ENCODE measurements around the gene NEDD4L.

DNA sequence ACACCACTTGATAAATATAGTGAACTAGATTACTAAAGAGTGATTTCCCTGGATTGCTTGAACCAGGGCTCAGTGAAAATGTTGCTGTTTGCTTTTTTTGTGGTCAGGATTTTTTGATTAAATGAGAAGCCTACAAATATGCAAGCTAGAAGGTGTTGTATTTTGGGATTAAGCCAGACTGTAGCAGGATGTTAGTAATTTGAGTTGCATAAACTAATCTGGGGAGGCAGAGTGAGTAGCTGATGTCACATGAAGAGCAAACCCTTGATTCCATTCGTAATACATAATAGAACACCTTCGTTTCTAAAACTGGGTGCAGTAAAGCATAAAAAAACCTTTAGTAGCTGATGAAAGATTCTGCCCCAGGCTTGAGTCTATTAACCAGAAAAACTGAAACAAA, 32.0 kb downstream of the NEDD4L start:
- TF ChIP-seq ZNF274 (IDR thresholded peaks at IDR 0.05; ENCODE audit: low read depth, low read length) (no peak), YY1 (IDR thresholded peaks at IDR 0.05; ENCODE audit: insufficient read depth, insufficient read length) (no peak), SUZ12 (IDR thresholded peaks at IDR 0.05; ENCODE audit: extremely low read depth, insufficient read depth, insufficient read length) (no peak)

All from NT2/D1 (cell line).